Measurements from ENCODE around the gene NDUFS1.
"Not testable (repeated sequence)": the region's sequence is repeated elsewhere in the genome, so short reads cannot be mapped to it uniquely, and the experiment has no call there.

NDUFS1 gene

DNA sequence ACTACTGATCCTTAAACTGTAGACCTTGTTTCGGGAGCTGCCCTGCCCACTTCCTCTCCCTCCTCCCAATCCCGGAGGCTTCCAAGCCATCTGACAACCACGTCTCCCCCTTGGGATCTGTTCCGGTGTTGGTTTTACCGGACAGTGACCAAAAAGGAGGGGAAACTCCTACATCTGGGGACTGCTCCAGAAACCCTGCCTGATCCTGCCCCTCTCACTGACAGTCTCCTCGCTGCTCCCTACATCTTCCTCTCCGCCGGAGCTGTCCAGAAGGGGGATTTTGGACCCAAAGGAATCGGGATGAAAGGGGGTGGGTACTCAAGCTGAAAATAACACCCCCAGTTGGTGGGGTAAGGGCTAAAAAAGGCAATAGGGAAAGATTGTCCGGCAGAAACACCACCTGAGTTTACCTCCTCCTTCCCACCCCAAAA is 74.8 kb downstream of the NDUFS1 start:
- peak overlapping the region; percentile 73 to 95 for H3K4me3 ChIP-seq
- no peaks in the 10 kb centered on the region for H3K36me3 ChIP-seq
- TF ChIP-seq, protein P1, sequence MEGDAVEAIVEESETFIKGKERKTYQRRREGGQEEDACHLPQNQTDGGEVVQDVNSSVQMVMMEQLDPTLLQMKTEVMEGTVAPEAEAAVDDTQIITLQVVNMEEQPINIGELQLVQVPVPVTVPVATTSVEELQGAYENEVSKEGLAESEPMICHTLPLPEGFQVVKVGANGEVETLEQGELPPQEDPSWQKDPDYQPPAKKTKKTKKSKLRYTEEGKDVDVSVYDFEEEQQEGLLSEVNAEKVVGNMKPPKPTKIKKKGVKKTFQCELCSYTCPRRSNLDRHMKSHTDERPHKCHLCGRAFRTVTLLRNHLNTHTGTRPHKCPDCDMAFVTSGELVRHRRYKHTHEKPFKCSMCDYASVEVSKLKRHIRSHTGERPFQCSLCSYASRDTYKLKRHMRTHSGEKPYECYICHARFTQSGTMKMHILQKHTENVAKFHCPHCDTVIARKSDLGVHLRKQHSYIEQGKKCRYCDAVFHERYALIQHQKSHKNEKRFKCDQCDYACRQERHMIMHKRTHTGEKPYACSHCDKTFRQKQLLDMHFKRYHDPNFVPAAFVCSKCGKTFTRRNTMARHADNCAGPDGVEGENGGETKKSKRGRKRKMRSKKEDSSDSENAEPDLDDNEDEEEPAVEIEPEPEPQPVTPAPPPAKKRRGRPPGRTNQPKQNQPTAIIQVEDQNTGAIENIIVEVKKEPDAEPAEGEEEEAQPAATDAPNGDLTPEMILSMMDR (IDR thresholded peaks at IDR 0.05) = no peak
- H3K27ac ChIP-seq = peak overlapping the region; percentile 94 to 100
- H3K9me3 ChIP-seq = no peaks in the 10 kb centered on the region
- DNase-seq = peak; percentile 83 to 90
- H3K4me1 ChIP-seq = peaks cover 0 to 50% (median 21%) of the 10 kb centered on the region in 4 donors
- H3K27me3 ChIP-seq = no peaks in the 10 kb centered on the region
- intact Hi-C loops (cut with DNase I; ENCODE audit: low total_unique reads) = no loop called here

DNA sequence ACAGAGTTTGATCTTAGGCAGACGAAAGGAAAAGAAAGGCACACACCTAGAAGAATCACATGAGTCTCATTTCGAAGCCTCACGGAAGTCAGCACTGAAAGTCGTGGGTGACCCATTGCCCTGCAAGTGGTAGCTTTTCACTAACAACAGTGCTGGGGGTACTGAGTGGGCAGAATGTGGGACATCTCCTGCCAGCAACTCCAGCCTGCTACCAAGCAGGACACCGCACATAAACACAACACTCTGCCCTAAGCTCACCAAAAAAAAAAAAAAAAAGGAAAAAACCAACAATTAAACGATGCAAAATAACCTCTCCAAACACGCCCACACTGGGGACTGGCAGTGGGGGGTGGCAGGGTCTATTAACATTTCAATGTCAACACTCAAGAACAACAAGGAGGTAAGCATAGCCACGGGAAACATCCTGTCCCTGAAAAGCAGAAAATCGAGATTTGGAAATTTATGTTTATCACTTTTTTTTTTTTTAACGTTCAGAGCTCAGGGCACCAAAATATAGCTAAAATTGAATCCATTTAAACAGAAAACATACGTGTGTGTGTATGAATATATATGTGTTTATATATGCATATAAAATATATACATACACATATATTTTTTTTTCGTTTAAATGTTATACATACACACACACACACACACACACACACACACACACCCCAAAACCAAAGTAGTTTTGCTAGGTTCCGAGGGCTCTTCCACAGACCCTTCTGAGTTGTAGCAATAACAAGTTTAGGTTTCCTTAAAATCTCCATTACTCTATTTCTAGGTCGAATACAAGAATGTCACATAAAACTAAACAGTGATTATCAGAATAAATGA is 75.4 kb downstream of the NDUFS1 start:
- Histone ChIP-seq H3K27ac (peak overlapping the region; percentile 94 to 100), H3K4me3 (peak overlapping the region; percentile 73 to 95), H3K36me3 (no peaks in the 10 kb centered on the region), H3K9me3 (no peaks in the 10 kb centered on the region), H3K27me3 (no peaks in the 10 kb centered on the region), H3K4me1 (peaks cover 0 to 46% (median 22%) of the 10 kb centered on the region in 4 donors)
- intact Hi-C loops (cut with DNase I; ENCODE audit: low total_unique reads) = no loop called here
- TF ChIP-seq, protein P1 (IDR thresholded peaks at IDR 0.05) = no peak
- DNase-seq = no peak

DNA sequence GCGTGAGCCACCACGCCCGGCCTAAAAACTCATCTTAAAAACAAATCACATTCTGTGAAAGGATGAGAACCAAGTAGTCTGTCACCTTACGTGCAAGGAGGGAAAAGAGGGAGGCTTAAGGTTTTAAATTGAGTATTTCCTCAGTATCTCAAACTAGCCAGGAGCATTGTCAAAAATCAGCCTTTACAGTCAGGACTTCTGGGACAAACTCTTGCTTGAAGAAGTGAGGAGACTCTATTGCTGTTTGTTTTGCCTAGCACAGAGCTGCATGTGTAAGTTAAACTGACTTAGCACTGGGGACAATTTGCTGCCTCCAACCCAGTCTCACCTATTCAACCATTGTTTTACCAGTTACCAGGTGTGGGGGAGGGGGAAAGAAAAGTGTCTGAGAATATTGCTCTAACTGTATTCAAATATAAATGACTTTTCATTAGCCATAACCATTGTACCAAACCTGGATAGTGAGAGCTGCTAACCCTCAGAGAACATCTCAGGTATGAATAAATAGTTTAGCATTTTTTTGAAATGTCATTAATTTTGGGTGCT is 76.9 kb downstream of the NDUFS1 start:
- Histone ChIP-seq H3K4me3 (no peak overlapping the region), H3K27me3 (no peaks in the 10 kb centered on the region), H3K4me1 (peaks cover 0 to 31% (median 15%) of the 10 kb centered on the region in 4 donors), H3K27ac (peak overlapping the region in 1 of 2 donors; percentile 94), H3K9me3 (no peaks in the 10 kb centered on the region), H3K36me3 (no peaks in the 10 kb centered on the region)
- intact Hi-C loops (cut with DNase I; ENCODE audit: low total_unique reads) = no loop called here
- no peak for DNase-seq
- TF ChIP-seq, protein P1 (IDR thresholded peaks at IDR 0.05) = no peak

DNA sequence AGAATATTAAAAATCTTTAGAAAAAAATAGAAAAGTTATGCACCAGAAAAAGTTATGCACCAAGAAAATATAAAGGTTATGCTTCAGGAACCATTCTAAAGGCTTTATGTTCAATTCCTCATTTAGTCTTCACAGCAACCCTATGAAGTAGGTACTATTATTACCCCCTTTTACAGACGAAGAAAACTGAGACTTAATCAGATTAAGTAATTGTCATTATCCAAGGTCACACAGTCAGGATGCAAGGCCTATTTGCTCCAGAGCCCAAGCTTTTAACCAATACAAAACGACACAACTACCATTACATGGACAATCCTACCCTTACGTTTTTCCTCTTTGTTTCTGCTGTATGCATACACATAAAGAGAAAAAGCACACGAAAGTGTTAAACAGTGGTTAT is 78.3 kb downstream of the NDUFS1 start:
- Histone ChIP-seq H3K4me1 (peaks cover 0 to 26% (median 11%) of the 10 kb centered on the region in 4 donors), H3K36me3 (no peaks in the 10 kb centered on the region), H3K9me3 (no peaks in the 10 kb centered on the region), H3K27me3 (no peaks in the 10 kb centered on the region), H3K4me3 (no peak overlapping the region), H3K27ac (no peak overlapping the region)
- TF ChIP-seq, protein P1 (IDR thresholded peaks at IDR 0.05) = no peak
- DNase-seq = no peak
- intact Hi-C loops (cut with DNase I; ENCODE audit: low total_unique reads) = no loop called here

DNA sequence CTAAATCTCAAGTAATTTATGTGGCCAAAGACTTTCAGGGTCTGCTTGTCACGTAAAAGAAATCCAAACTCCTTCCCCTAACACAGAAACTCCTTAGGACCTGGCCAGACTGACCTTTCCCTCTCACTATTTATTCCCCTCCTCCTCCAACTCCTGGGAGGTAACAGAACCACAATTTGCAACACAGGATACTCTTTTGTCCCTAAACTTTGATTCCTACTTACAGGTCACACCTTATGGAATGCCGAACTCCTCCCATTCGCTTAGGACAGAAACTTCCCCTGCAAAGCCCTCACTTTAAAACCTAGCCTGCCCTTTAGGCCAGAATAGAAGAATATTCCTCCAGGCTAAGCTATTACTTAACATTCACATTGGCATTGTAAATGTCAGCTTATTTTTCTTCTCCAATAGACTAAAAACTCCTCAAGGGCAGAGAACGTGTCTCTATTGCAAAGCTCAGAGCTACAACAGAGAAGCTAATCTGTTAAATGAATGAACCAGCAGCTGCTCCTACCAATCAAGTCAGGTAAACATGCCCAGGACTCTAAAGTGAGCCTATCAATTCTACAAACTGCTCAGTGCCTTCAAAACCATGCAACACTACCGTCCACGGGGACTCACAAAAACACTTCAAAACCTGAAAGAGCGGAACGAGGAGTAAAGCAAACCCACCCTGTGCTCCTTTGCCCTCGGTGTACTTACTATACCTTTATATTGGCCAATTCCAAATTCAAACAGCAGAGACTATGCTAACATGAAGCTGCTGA is 79.4 kb downstream of the NDUFS1 start:
- intact Hi-C loops (cut with DNase I; ENCODE audit: low total_unique reads) = no loop called here
- H3K9me3 ChIP-seq = no peaks in the 10 kb centered on the region
- DNase-seq = no peak
- TF ChIP-seq, protein P1 (IDR thresholded peaks at IDR 0.05) = no peak
- no peaks in the 10 kb centered on the region for H3K36me3 ChIP-seq
- no peak overlapping the region for H3K4me3 ChIP-seq
- no peak overlapping the region for H3K27ac ChIP-seq
- peaks cover 0 to 26% (median 10%) of the 10 kb centered on the region in 4 donors for H3K4me1 ChIP-seq
- no peaks in the 10 kb centered on the region for H3K27me3 ChIP-seq

DNA sequence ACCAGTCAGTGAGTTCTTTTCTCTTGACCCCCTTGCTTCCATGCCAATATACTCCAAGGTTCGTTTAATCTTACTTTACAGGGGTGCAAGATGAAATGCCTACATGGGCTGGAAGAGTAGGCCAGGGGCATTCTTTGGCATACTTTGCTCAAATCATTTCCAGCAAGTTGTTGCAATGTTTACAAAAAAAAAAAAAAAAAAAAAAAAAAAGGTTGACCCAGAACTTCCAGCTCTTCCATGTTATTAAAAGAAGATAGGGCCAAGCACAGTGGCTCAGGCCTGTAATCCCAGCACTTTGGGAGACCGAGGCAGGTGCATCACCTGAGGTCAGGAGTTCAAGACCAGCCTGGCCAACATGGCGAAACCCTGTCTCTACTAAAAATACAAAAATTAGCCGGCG is 81.4 kb downstream of the NDUFS1 start:
- H3K9me3 ChIP-seq; intact Hi-C loops (cut with DNase I; ENCODE audit: low total_unique reads); DNase-seq; H3K27me3 ChIP-seq; H3K27ac ChIP-seq; H3K4me3 ChIP-seq; H3K36me3 ChIP-seq: not testable (repeated sequence)
- H3K4me1 ChIP-seq = peaks cover 0 to 19% (median 4%) of the 10 kb centered on the region in 4 donors

Measured in tibial artery (tissue), 4 donors.